Measurements from ENCODE around the gene TST. TPM values are rescaled to one million over a fixed set of nuclear protein-coding genes. Genes with fewer than 3 reads are reported as not detected.

TST gene
- total and polyA plus RNA-seq, 9 of the 15 experiments (the other 6 are each of a cell fraction or from before 2014, with no cell fraction given): 1.4 to 26.9 (median 12.4) TPM

GRCh38 chr22:37012262-37012904 lies 6.9 kb downstream of the TST start:
- Histone ChIP-seq H3K4me1 (replicated peaks in 1 of 2; ENCODE audit: control insufficient read depth in 2 of 2, insufficient read depth in 2 of 2, low read length in 2 of 2) (peaks cover 24 to 29% of the 10 kb centered on the region in 2 experiments; a peak in 4 of 5 replicates), H3K9me1 (ENCODE audit: control insufficient read depth, insufficient read depth, low read length) (peaks cover 2% of the 10 kb centered on the region), H3K79me2 (ENCODE audit: control insufficient read depth, insufficient read depth, low read length) (peaks cover 2% of the 10 kb centered on the region; the same call in 2 of the 3 replicates), H4K20me1 (replicated peaks; ENCODE audit: control insufficient read depth, insufficient read depth, low read length) (peaks cover 6% of the 10 kb centered on the region), H3K36me3 (ENCODE audit: control insufficient read depth, insufficient read depth, low read length) (peaks cover 12% of the 10 kb centered on the region; the same call in 1 of the 3 replicates), H3K4me3 (no peak overlapping the region), H3K9me3 (replicated peaks; ENCODE audit: control insufficient read depth, insufficient read depth, low read depth, low read length) (no peaks in the 10 kb centered on the region), H2AFZ (ENCODE audit: low read depth, low read length) (no peak overlapping the region), H3K9ac (ENCODE audit: insufficient read depth in 1 of 2, low read depth in 2 of 2, low read length in 2 of 2) (no peak overlapping the region), H3K4me2 (ENCODE audit: insufficient read depth, low read length) (no peak overlapping the region), H3K27me3 (ENCODE audit: control insufficient read depth in 2 of 2, insufficient read depth in 2 of 2, low read length in 2 of 2) (peaks cover 0 to 3% of the 10 kb centered on the region in 2 experiments; a peak in 1 of 5 replicates), H3K27ac (ENCODE audit: extremely low read depth, low read depth, low read length) (no peak overlapping the region)
- FAIRE-seq (no peak), ATAC-seq (no peak), DNase-seq (ENCODE audit: extremely low read depth in 1 of 4, low spot score in 3 of 4) (no peak)
- BruUV-seq (replicated peaks): no TSS peak
- CTCF ChIA-PET (ENCODE audit: low intra/inter-chr PET ratio): no interaction called here
- intact Hi-C loops (cut with micrococcal nuclease) (no loop called here), in situ Hi-C loops (cut with MboI) (no loop called here)
- WGBS (ENCODE audit: insufficient coverage, low coverage, missing lambda C conversion rate): 86% methylated on average over 3 of the region's 9 CpGs
- POLR2A ChIA-PET: interaction anchor here (1.3 kb wide), 1 partner anchor 10 kb away, joined by 3 read pairs; no protein-coding TSS in a partner anchor
- TF ChIP-seq RFX5 (IDR thresholded peaks at IDR 0.05; ENCODE audit: low read depth, low read length) (no peak), CTBP1 (IDR thresholded peaks at IDR 0.05; ENCODE audit: borderline replicate concordance) (no peak), ZSCAN29 (IDR thresholded peaks at IDR 0.05) (no peak), SMARCA5 (IDR thresholded peaks at IDR 0.05) (no peak), ETV1 (tag; conservative IDR thresholded peaks at IDR 0.05; ENCODE audit: low read depth) (no peak), ZNF24 (IDR thresholded peaks at IDR 0.05) (no peak), SMARCC2 (IDR thresholded peaks at IDR 0.05; ENCODE audit: low read depth) (no peak), GABPB1 (CRISPR knock-in tag; IDR thresholded peaks at IDR 0.05) (no peak), ZC3H4 (CRISPR knock-in tag; IDR thresholded peaks at IDR 0.05; ENCODE audit: borderline replicate concordance) (no peak)

All from K562 (cell line).